Fibroblast of lung (primary cell): ENCODE measurements around the gene DVL1. TPM values are rescaled to one million over a fixed set of nuclear protein-coding genes. Genes with fewer than 3 reads are reported as not detected.
"Not testable (repeated sequence)": the region's sequence is repeated elsewhere in the genome, so short reads cannot be mapped to it uniquely, and the experiment has no call there.

Experiments used
- DNase-seq, 2 donors: peaks; one replicate each; pipeline versions ENCODE4 v3.0.0 to v3.0.0-alpha.2; 2010; ENCODE audit warnings: low read depth in 2 of 2
- H2AFZ ChIP-seq: 2 replicates; pipeline ENCODE4 v1.5.1; 2012; ENCODE audit warnings: low read length, control low read depth, inconsistent platforms
- H3K27ac ChIP-seq: 2 replicates; pipeline ENCODE4 v1.5.1; 2011; ENCODE audit warnings: low read length, control low read depth; ENCODE audit not compliant: insufficient read depth
- H3K27me3 ChIP-seq: 2 replicates; pipeline ENCODE4 v1.5.1; 2011; ENCODE audit warnings: mild to moderate bottlenecking, low read length; ENCODE audit not compliant: control insufficient read depth, insufficient read depth
- H3K36me3 ChIP-seq: 2 replicates; pipeline ENCODE4 v1.5.1; 2011; ENCODE audit warnings: low read length; ENCODE audit not compliant: control insufficient read depth, insufficient read depth
- H3K4me1 ChIP-seq: 2 replicates; pipeline ENCODE4 v1.5.1; 2011; ENCODE audit warnings: low read length; ENCODE audit not compliant: control insufficient read depth, insufficient read depth; ENCODE audit errors: extremely low read depth
- H3K4me2 ChIP-seq: 2 replicates; pipeline ENCODE4 v1.5.1; 2011; ENCODE audit warnings: low read length, control low read depth; ENCODE audit not compliant: insufficient read depth; ENCODE audit errors: extremely low read depth
- H3K4me3 ChIP-seq, 4 experiments: fragments of 200-600 bp in 1 of 4; sonication (generic) in 1 of 4; replicated peaks in 1 of 4; 2 replicates each; pipeline ENCODE4 v1.5.1; 2011 to 2016; ENCODE audit warnings: low read length in 4 of 4, low read depth in 3 of 4, mild to moderate bottlenecking in 3 of 4, control low read depth in 2 of 4, inconsistent platforms in 1 of 4, mixed read lengths in 1 of 4; ENCODE audit not compliant: insufficient read depth in 1 of 4; ENCODE audit errors: control extremely low read depth in 1 of 4
- H3K79me2 ChIP-seq: 2 replicates; pipeline ENCODE4 v1.5.1; 2012; ENCODE audit warnings: mild to moderate bottlenecking, low read length, inconsistent platforms; ENCODE audit not compliant: control insufficient read depth, insufficient read depth
- H3K9ac ChIP-seq: 2 replicates; pipeline ENCODE4 v1.5.1; 2011; ENCODE audit warnings: mild to moderate bottlenecking, low read length, control low read depth; ENCODE audit not compliant: insufficient read depth
- H3K9me3 ChIP-seq: 2 replicates; pipeline ENCODE4 v1.5.1; 2012; ENCODE audit warnings: low read depth, low read length; ENCODE audit not compliant: control insufficient read depth, insufficient read depth
- H4K20me1 ChIP-seq: 2 replicates; pipeline ENCODE4 v1.5.1; 2011; ENCODE audit warnings: low read length; ENCODE audit not compliant: control insufficient read depth, insufficient read depth; ENCODE audit errors: extremely low read depth
- CTCF ChIP-seq, 2 donors: IDR thresholded peaks in 1 of 2; conservative IDR thresholded peaks in 1 of 2; 1 replicate in 1 of 2; 2 replicates in 1 of 2; pipeline ENCODE4 v1.5.1; 2011 to 2012; ENCODE audit warnings: low read length in 2 of 2, control low read depth in 1 of 2, inconsistent platforms in 1 of 2, low read depth in 1 of 2, mild to moderate bottlenecking in 1 of 2
- EZH2 ChIP-seq: IDR thresholded peaks from 2 replicates; pipeline ENCODE4 v1.5.1; 2012; ENCODE audit warnings: low read length, control low read depth, mild to moderate bottlenecking; ENCODE audit errors: missing control alignments
- polyA plus RNA-seq, 2 donors: library from polyadenylated mRNA; depleted of rRNA in 1 of 2; stranded (reverse) in 1 of 2; unstranded in 1 of 2; fragments of >200 nt; gene quantifications; 2 replicates each; pipeline ENCODE4 v1.2.1, GENCODE V29; 2011 to 2012; ENCODE audit warnings: missing spikeins in 1 of 2
- total RNA-seq: library from RNA; depleted of rRNA; stranded (reverse); fragments of >200 nt; gene quantifications from 2 replicates; pipeline ENCODE4 v1.2.1, GENCODE V29; 2014

The DVL1 gene
- total and polyA plus RNA-seq, 2 donors (not counting 1 experiment from before 2014, with no cell fraction given) = 9.1 to 107 TPM

- Histone ChIP-seq H4K20me1 (no peaks in the 10 kb centered on the region), H2AFZ (no peak overlapping the region), H3K9me3 (no peaks in the 10 kb centered on the region), H3K4me1 (no peaks in the 10 kb centered on the region), H3K27ac (no peak overlapping the region), H3K79me2 (peaks cover 2% of the 10 kb centered on the region), H3K27me3 (no peaks in the 10 kb centered on the region), H3K9ac (no peak overlapping the region), H3K36me3 (peaks cover 34% of the 10 kb centered on the region), H3K4me3 (no peak overlapping the region), H3K4me2 (no peak overlapping the region)
- TF ChIP-seq EZH2 (no peak), CTCF (conservative IDR thresholded peaks at IDR 0.05 in 1 of 2, IDR thresholded peaks at IDR 0.05 in 1 of 2; ENCODE audit: low read depth in 1 of 2, low read length in 2 of 2) (no peak)
- DNase-seq = no peak
Observed at GRCh38 chr1:1388078-1388472, 38.9 kb upstream of the DVL1 start.

DNA sequence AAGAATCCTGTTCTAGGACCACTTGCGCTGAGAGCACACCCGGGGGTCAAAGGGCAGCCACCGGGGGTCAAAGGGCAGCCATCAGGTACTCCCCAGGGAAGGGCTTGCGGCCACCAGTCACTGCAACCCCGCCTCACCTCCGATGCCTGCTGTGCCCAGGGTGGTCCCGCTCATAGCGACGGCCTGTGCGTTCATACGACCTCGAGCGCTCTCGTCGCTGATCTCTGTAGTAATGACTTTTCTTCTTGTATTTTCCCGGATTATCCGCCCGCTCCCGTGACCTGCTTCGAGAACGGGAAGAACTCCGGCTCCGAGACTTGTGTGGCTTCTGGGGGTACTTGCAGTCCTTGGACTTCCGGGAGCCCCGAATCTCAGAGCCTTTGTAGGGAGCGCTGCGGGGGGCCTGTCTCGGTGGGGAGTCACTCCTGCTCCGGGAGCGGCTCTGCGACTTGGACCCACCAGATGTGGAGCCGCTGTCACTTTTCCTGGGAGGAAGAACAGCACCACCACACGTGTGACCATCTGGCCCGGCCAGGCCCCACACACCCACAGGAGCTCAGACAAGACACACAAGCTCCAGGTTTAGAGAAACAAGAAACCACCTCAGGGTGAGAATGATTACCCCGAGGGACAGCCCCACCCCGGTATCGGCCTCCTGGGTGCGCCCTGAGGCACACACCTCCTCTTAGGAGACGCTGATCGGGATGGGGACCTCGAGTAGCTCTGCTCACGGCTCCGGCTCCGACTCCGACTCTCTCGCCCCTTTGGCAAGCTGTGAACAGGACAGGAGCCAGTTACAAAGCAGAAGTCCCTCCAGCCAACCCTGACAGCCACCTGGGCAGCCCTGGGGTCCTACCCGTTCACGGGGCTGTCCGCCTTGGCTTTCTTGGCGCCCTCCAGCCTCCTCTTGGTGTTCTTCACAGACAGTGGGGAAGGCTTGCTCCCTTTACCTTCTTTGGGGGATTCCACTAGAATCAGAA lies 38.2 kb upstream of the DVL1 start:
- Histone ChIP-seq H4K20me1 (no peaks in the 10 kb centered on the region), H3K4me3 (no peak overlapping the region), H2AFZ (no peak overlapping the region), H3K27ac (no peak overlapping the region), H3K27me3 (no peaks in the 10 kb centered on the region), H3K4me2 (no peak overlapping the region), H3K9ac (no peak overlapping the region), H3K36me3 (peaks cover 31% of the 10 kb centered on the region), H3K4me1 (no peaks in the 10 kb centered on the region), H3K9me3 (no peaks in the 10 kb centered on the region), H3K79me2 (no peaks in the 10 kb centered on the region)
- no peak for TF ChIP-seq EZH2
- no peak for TF ChIP-seq CTCF (conservative IDR thresholded peaks at IDR 0.05 in 1 of 2, IDR thresholded peaks at IDR 0.05 in 1 of 2; ENCODE audit: low read depth in 1 of 2, low read length in 2 of 2)
- DNase-seq = no peak

DNA sequence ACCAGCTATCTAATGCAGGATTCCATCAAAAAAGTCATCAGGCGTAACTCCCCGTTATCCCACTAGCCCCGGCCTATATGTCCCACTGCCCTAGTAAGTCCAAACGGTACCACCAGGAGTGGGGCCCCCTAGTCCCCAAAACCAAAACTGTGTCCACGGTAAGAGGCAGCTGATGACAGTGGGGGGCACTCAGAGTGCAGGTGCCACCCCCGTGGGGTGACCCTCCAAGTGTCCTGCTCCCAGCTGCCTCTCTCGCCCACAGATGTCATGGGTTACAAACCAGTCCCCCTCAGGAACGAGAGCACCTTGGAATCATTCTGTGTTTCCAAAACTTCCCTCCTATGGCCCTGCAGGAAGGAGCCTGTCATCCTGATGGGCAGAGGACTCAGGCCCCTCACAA lies 36.7 kb upstream of the DVL1 start:
- no peak for DNase-seq
- H3K36me3 ChIP-seq = peaks cover 22% of the 10 kb centered on the region
- no peaks in the 10 kb centered on the region for H3K9me3 ChIP-seq
- no peaks in the 10 kb centered on the region for H3K4me1 ChIP-seq
- no peaks in the 10 kb centered on the region for H3K27me3 ChIP-seq
- no peak overlapping the region for H3K4me3 ChIP-seq
- no peak overlapping the region for H2AFZ ChIP-seq
- H3K9ac ChIP-seq = no peak overlapping the region
- H3K79me2 ChIP-seq = peaks cover 1% of the 10 kb centered on the region
- H3K4me2 ChIP-seq = no peak overlapping the region
- H3K27ac ChIP-seq = no peak overlapping the region
- no peaks in the 10 kb centered on the region for H4K20me1 ChIP-seq
- no peak for TF ChIP-seq CTCF (conservative IDR thresholded peaks at IDR 0.05 in 1 of 2, IDR thresholded peaks at IDR 0.05 in 1 of 2; ENCODE audit: low read depth in 1 of 2, low read length in 2 of 2)
- no peak for TF ChIP-seq EZH2

GRCh38 chr1:1385339-1385738 lies 36.1 kb upstream of the DVL1 start:
- not testable (repeated sequence) for H3K9me3 ChIP-seq, H3K79me2 ChIP-seq, H3K4me2 ChIP-seq, H3K4me1 ChIP-seq, H2AFZ ChIP-seq, H3K9ac ChIP-seq, H3K27me3 ChIP-seq, H4K20me1 ChIP-seq, H3K4me3 ChIP-seq, H3K27ac ChIP-seq, DNase-seq
- peaks cover 19% of the 10 kb centered on the region for H3K36me3 ChIP-seq
